GM03348 (cell line): Measurements from ENCODE around the gene MPPE1.
A peak's percentile ranks its signal among the peaks of the same experiment; 100 is the strongest.
"Not testable (repeated sequence)": the region's sequence is repeated elsewhere in the genome, so short reads cannot be mapped to it uniquely, and the experiment has no call there.

ENCODE experiments used
- DNase-seq: peaks from one replicate; pipeline ENCODE4 v3.0.0; 2012; ENCODE audit warnings: low spot score

MPPE1 gene

GRCh38 chr18:11925800-11926481 lies 17.8 kb upstream of the MPPE1 start:
- no peak for DNase-seq

GRCh38 chr18:11923450-11923849 lies 15.3 kb upstream of the MPPE1 start:
- no peak for DNase-seq

- not testable (repeated sequence) for DNase-seq
Measured at GRCh38 chr18:11919522-11919921, 11.4 kb upstream of the MPPE1 start.

GRCh38 chr18:11916880-11917279 lies 8.8 kb upstream of the MPPE1 start:
- DNase-seq, result not testable (repeated sequence)

GRCh38 chr18:11909591-11910026 lies 1.5 kb upstream of the MPPE1 start:
- DNase-seq, result peak; percentile 48

GRCh38 chr18:11909061-11909455 lies 941 bp upstream of the MPPE1 start:
- DNase-seq, result no peak

GRCh38 chr18:11906926-11907874 lies 917 bp downstream of the MPPE1 start:
- DNase-seq, result no peak

GRCh38 chr18:11906176-11906575 lies 1.9 kb downstream of the MPPE1 start:
- DNase-seq, result no peak

GRCh38 chr18:11905613-11906012 lies 2.5 kb downstream of the MPPE1 start:
- DNase-seq, result no peak

- no peak for DNase-seq
Measured at GRCh38 chr18:11902522-11903292, 5.4 kb downstream of the MPPE1 start.

- no peak for DNase-seq
Measured at GRCh38 chr18:11901826-11902438, 6.2 kb downstream of the MPPE1 start.

- DNase-seq, result no peak
Measured at GRCh38 chr18:11899063-11899462, 9.1 kb downstream of the MPPE1 start.

GRCh38 chr18:11897781-11898180 lies 10.3 kb downstream of the MPPE1 start:
- no peak for DNase-seq

GRCh38 chr18:11892438-11892837 lies 15.7 kb downstream of the MPPE1 start:
- DNase-seq, result not testable (repeated sequence)

GRCh38 chr18:11891737-11892136 lies 16.4 kb downstream of the MPPE1 start:
- DNase-seq, result no peak

- no peak for DNase-seq
Measured at GRCh38 chr18:11889284-11889683, 18.8 kb downstream of the MPPE1 start.

GRCh38 chr18:11888726-11889125 lies 19.4 kb downstream of the MPPE1 start:
- no peak for DNase-seq

GRCh38 chr18:11887328-11888128 lies 20.6 kb downstream of the MPPE1 start:
- no peak for DNase-seq

GRCh38 chr18:11886577-11887110 lies 21.5 kb downstream of the MPPE1 start:
- no peak for DNase-seq

GRCh38 chr18:11885278-11885947 lies 22.7 kb downstream of the MPPE1 start:
- no peak for DNase-seq
